NCI-H1105 treated with DMSO at 0.1 percent for 48 hours (cell line): ENCODE measurements around the gene CD163L1.
A peak's percentile ranks its signal among the peaks of the same experiment; 100 is the strongest.
"Not testable (repeated sequence)": the region's sequence is repeated elsewhere in the genome, so short reads cannot be mapped to it uniquely, and the experiment has no call there.

Source experiments
- DNase-seq: peaks from one replicate; lab custom pipeline; 2025; lab: John Stamatoyannopoulos, UW

CD163L1 gene

GRCh38 chr12:7444076-7444475 lies at the start of gene CD163L1:
CD163L1 (minus strand) TSS chr12:7444153; CDS start chr12:7444127, 26 bp downstream.
- DNase-seq = no peak

- no peak for DNase-seq
Observed at GRCh38 chr12:7493006-7493405, 49.1 kb upstream of the CD163L1 start.

GRCh38 chr12:7486512-7486911 lies 42.6 kb upstream of the CD163L1 start:
- DNase-seq = no peak

DNA sequence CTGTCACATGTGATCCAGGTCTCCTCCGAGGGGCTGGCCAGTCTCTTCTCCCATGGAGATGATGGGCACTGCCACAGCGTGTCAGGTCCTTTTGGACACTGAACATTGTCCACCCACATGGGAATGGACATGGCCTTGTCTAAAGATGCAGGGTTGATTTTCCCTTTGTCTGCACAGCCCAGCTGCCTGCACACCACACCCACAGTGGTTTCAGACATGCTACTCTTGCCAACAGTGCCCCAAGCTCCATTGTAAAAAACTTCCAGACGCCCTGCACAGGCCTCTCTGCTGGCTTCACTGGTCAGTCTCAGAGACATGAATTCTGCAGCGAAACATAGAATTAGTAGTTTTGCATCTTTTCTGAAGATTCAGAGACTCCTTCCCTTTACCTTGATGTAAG lies 41.1 kb upstream of the CD163L1 start:
- DNase-seq = no peak

- no peak for DNase-seq
Observed at GRCh38 chr12:7483343-7483742, 39.4 kb upstream of the CD163L1 start.

GRCh38 chr12:7479771-7480170 lies 35.8 kb upstream of the CD163L1 start:
- no peak for DNase-seq

GRCh38 chr12:7472060-7472459 lies 28.1 kb upstream of the CD163L1 start:
- DNase-seq = no peak

- DNase-seq = peak; percentile 27
Observed at GRCh38 chr12:7460375-7461259, 16.7 kb upstream of the CD163L1 start.

DNA sequence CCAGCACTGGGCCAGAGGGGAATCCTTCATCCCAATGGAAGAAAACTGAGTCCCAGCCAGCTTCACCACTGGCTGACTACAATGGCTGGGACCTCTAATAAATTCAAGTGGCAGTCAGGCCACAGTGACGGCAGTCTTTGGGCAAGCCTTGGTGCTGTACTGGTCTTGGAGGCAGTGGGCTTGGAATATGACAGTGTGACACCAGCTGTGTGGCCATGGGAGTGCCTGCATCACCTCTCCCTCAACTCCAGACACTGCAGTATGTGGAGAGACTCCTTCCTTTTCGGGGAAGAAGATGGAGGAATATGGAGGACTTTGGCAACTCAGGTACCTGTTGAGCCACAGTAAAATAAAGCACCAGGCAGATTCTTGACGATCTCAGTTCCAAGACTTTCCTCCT lies 16.0 kb upstream of the CD163L1 start:
- DNase-seq = no peak

DNA sequence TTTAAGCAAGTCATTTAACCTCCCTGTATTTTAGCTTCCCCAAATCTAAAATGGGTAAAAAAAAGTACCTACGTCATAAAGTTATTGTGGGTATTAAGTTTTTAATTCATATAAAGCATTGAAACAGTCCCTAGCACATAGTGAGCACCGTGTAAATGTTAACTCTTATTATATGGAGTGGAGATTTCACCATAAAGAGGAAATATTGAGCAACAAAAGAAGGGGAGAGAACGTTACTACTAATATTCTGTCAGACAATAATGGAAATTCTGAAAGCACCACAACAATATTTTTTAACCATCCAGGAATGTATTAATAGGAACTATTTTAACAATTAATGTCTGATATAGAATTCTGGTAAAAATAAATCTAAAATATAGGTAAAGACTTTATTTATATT lies 7.8 kb upstream of the CD163L1 start:
- DNase-seq = no peak

GRCh38 chr12:7450667-7451066 lies 6.7 kb upstream of the CD163L1 start:
- DNase-seq = no peak

- DNase-seq = no peak
Observed at GRCh38 chr12:7448099-7448498, 4.1 kb upstream of the CD163L1 start.

DNA sequence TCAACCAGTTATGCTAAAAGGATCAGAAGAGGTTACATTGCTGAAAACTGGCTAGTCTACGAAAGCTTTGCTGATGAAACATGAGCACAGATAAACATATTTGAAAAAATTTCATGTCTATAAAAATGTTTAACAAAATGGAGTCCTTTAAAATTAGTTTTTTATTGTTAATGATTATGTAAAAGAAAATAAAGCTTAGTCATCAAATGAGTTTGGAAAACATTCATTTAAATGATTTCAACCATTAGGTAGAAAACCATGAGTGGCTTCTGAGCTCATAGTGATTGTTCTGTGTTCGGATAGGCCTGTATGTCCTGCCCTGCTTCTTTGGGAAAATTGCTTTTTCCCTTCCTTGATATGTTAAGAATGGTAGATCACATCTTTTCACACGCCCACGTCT lies 584 bp upstream of the CD163L1 start:
- no peak for DNase-seq

GRCh38 chr12:7441216-7441615 lies 2.7 kb downstream of the CD163L1 start:
- DNase-seq = no peak

- DNase-seq = no peak
Observed at GRCh38 chr12:7439579-7440505, 4.1 kb downstream of the CD163L1 start.

DNA sequence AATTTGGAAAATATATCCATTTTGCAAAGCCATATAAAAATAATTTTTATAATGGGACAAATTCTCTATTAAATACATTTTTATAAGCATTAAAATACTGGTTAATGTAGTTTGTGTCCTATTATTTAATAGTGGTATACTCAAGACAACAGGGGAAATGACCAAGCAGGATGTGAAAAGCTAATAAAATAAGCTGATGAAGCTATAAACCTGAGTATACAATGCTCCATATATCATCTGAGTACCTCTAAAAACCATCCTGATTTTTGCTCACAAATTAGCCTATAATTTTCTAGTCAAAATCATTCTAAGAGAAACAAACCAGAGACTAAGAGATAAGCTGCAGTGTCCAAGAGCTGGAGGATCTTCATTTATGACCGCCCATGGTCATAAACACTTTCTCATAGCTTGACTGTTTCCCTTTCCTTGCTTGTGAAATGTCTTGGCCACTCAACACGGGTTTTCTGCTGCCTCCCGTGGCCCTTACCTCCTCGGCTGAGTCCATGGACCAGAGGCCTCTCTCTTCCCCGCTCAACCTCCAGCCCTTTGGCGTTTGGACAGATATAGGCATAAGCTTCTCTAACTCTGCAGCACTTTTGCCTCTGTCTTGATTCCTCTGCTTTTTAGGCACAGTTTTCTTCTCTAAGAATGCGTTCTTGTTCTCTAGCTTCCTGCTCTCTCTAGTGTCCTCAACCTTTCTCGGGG lies 5.5 kb downstream of the CD163L1 start:
- DNase-seq = not testable (repeated sequence)

GRCh38 chr12:7437494-7437893 lies 6.5 kb downstream of the CD163L1 start:
- not testable (repeated sequence) for DNase-seq

- no peak for DNase-seq
Observed at GRCh38 chr12:7434670-7435069, 9.3 kb downstream of the CD163L1 start.

DNA sequence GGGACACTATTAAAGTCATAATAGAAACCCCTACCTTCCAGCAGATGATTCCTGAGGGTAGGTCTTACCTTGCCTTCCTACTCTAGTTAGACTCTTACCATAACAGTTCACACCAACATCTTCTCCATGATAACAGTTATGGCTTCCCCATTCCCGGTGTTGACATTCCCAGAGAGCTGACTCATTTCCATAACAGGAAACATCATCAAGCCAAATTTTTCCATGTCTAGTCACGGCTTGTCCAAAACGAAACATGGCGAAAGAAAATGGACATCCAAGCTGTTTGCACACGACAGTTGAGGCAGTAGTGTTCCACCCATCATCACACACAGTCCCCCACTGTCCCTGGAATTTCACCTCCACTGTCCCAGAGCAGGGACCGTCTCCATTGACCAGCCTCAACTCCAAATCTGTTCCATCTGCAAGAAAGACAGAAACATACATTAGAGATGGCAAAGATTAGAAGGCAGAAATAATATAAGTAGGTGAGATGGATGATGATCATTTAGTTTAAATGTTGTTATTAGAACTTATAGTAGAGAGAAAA lies 10.6 kb downstream of the CD163L1 start:
- no peak for DNase-seq

DNA sequence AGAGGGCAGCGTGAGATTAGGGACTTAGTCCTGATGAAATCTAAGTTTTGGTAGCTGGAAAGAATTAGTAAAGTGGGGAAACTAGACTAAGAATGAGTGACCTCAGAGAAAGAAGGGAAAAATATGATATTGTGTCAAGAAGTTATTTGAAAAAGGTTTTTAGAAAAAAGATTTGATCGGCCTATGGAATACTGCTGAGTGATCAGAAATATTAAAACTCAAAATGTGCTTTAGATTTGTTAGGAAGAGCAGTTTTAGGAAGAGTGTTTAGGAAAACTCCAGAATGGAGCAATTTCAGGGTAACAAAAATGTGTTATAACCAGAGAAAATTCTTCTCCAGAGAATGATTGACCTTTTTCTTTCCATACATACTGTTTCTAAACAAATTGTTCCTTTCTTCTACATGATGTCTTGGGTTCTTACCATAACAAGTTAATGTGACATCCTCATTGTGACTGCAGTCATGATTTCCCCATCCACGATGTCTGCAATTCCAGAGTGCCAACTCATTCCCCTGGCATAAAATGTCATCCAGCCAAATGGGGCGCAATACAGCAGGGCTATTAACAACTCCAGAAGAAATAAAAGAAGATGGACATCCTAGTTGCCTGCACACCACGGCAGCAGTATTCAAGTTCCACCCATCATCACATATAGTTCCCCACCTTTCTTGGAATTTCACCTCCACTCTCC lies 11.8 kb downstream of the CD163L1 start:
- no peak for DNase-seq

GRCh38 chr12:7411343-7411742 lies 32.6 kb downstream of the CD163L1 start:
- DNase-seq = no peak
